GM06990 (cell line): ENCODE measurements around the gene SYTL1.

Experiments used
- DNase-seq: peaks from one replicate; pipeline ENCODE4 v3.0.0-alpha.2; 2011; ENCODE audit not compliant: insufficient read length; ENCODE audit errors: extremely low read depth
- H3K27me3 ChIP-seq: replicated peaks from 2 replicates; pipeline ENCODE4 v1.6.0; 2011; ENCODE audit warnings: low read length; ENCODE audit not compliant: control insufficient read depth, insufficient read depth
- H3K36me3 ChIP-seq: 2 replicates; pipeline ENCODE4 v1.5.1; 2011; ENCODE audit warnings: low read length; ENCODE audit not compliant: control insufficient read depth, insufficient read depth
- H3K4me3 ChIP-seq: replicated peaks from 2 replicates; pipeline ENCODE4 v1.5.1; 2011; ENCODE audit warnings: low read depth, mild to moderate bottlenecking, control low read depth, low read length
- CTCF ChIP-seq: IDR thresholded peaks from 2 replicates; pipeline ENCODE4 v1.5.1; 2011; ENCODE audit warnings: low read length, control low read depth, mild to moderate bottlenecking, inconsistent platforms; ENCODE audit not compliant: insufficient read depth, poor library complexity, severe bottlenecking

The SYTL1 gene

GRCh38 chr1:27397110-27397509 is 55.3 kb downstream of the SYTL1 start:
- no peak for DNase-seq
- no peaks in the 10 kb centered on the region for H3K27me3 ChIP-seq
- no peak overlapping the region for H3K4me3 ChIP-seq
- no peaks in the 10 kb centered on the region for H3K36me3 ChIP-seq
- TF ChIP-seq CTCF, result no peak

- H3K27me3 ChIP-seq, result no peaks in the 10 kb centered on the region
- no peak for TF ChIP-seq CTCF
- H3K4me3 ChIP-seq, result no peak overlapping the region
Measured at GRCh38 chr1:27397749-27398148, 55.9 kb downstream of the SYTL1 start.

GRCh38 chr1:27398405-27399149 is 56.8 kb downstream of the SYTL1 start:
- TF ChIP-seq CTCF, result no peak
- Histone ChIP-seq H3K27me3 (no peaks in the 10 kb centered on the region), H3K4me3 (no peak overlapping the region), H3K36me3 (no peaks in the 10 kb centered on the region; the same call in 1 of the 2 replicates)
- DNase-seq, result no peak

More at GRCh38 chr1:27397749-27398148, 55.9 kb downstream of the SYTL1 start:
- DNase-seq, result no peak
- no peaks in the 10 kb centered on the region; the same call in 1 of the 2 replicates for H3K36me3 ChIP-seq

- Histone ChIP-seq H3K27me3 (no peaks in the 10 kb centered on the region), H3K4me3 (no peak overlapping the region), H3K36me3 (no peaks in the 10 kb centered on the region; the same call in 1 of the 2 replicates)
- DNase-seq, result no peak
- no peak for TF ChIP-seq CTCF
Measured at GRCh38 chr1:27399251-27400025, 57.6 kb downstream of the SYTL1 start.

- H3K36me3 ChIP-seq, result no peaks in the 10 kb centered on the region; the same call in 1 of the 2 replicates
Measured at GRCh38 chr1:27400082-27400962, 58.5 kb downstream of the SYTL1 start.

More at GRCh38 chr1:27400082-27400962, 58.5 kb downstream of the SYTL1 start:
- no peak overlapping the region for H3K4me3 ChIP-seq
- no peaks in the 10 kb centered on the region for H3K27me3 ChIP-seq
- DNase-seq, result no peak
- TF ChIP-seq CTCF, result no peak
